T-cell (primary cell): ENCODE results near the gene HAPLN2. TPM values are rescaled to one million over a fixed set of nuclear protein-coding genes. Genes with fewer than 3 reads are reported as not detected.

ENCODE experiments used
- ATAC-seq, 4 experiments: fragments of 200-7000 bp in 3 of 4; fragments of 150-1000 bp in 1 of 4; cut with Tn5 transposase; replicated peaks in 1 of 4; 1 replicate in 3 of 4; 2 replicates in 1 of 4; pipeline ENCODE4 v1.10.0; 2021; ENCODE audit warnings: moderate library complexity in 3 of 4, mild to moderate bottlenecking in 2 of 4, moderate number of reproducible peaks in 1 of 4
- CTCF ChIA-PET, 2 donors: fragments of 300-600 bp; sonication (Branson Sonifier 250); formaldehyde crosslinking; loops; one replicate each; lab custom pipeline; 2022; ENCODE audit warnings: antibody characterized with exemption in 2 of 2; lab: Charles Lee
- POLR2A ChIA-PET, 2 donors: fragments of 300-600 bp; sonication (Branson Sonifier 250); formaldehyde crosslinking; loops; one replicate each; lab custom pipeline; 2022; ENCODE audit warnings: antibody characterized with exemption in 2 of 2; lab: Charles Lee
- DNase-seq, 35 experiments: peaks; one replicate each; pipeline versions ENCODE4 v3.0.0 to v3.0.0-alpha.2; 2013 to 2023
- H3K27ac ChIP-seq: one replicate; pipeline ENCODE4 v1.5.1; 2013; ENCODE audit warnings: low read length
- H3K27me3 ChIP-seq, 2 experiments: replicated peaks in 1 of 2; 1 replicate in 1 of 2; 2 replicates in 1 of 2; pipeline versions ENCODE4 v1.6.1 to v1.7.0; 2013; ENCODE audit warnings: low read length in 1 of 2, mixed read lengths in 1 of 2; ENCODE audit not compliant: control insufficient read depth in 2 of 2, insufficient read depth in 2 of 2; ENCODE audit errors: extremely low read depth in 1 of 2
- H3K36me3 ChIP-seq, 2 donors: 1 replicate in 1 of 2; 2 replicates in 1 of 2; pipeline versions ENCODE4 v1.6.1 to v1.7.0; 2013; ENCODE audit warnings: low read length in 1 of 2; ENCODE audit not compliant: control insufficient read depth in 2 of 2, insufficient read depth in 1 of 2; ENCODE audit errors: extremely low read depth in 1 of 2
- H3K4me1 ChIP-seq, 2 experiments: 1 replicate in 1 of 2; 2 replicates in 1 of 2; pipeline versions ENCODE4 v1.6.1 to v1.7.0; 2013; ENCODE audit warnings: low read length in 2 of 2, mixed read lengths in 1 of 2; ENCODE audit not compliant: insufficient read depth in 2 of 2, control insufficient read depth in 1 of 2; ENCODE audit errors: extremely low read depth in 1 of 2
- H3K4me3 ChIP-seq, 2 donors: 1 replicate in 1 of 2; 2 replicates in 1 of 2; pipeline versions ENCODE4 v1.5.1 to v1.7.0; 2013; ENCODE audit warnings: mild to moderate bottlenecking in 2 of 2, low read length in 1 of 2, moderate library complexity in 1 of 2; ENCODE audit not compliant: control insufficient read depth in 1 of 2; ENCODE audit errors: extremely low read depth in 1 of 2
- H3K9me3 ChIP-seq: 2 replicates; pipeline ENCODE4 v1.7.0; 2013
- H3K27ac Mint-ChIP-seq, 2 donors: one replicate each; pipeline ENCODE4 v1.8.0; 2020 to 2021; ENCODE audit warnings: mild to moderate bottlenecking in 2 of 2, mixed read lengths in 2 of 2
- H3K27me3 Mint-ChIP-seq, 2 donors: one replicate each; pipeline ENCODE4 v1.8.0; 2021 to 2022; ENCODE audit warnings: mixed read lengths in 2 of 2
- H3K36me3 Mint-ChIP-seq: one replicate; pipeline ENCODE4 v1.8.0; 2021; ENCODE audit warnings: mixed read lengths
- H3K4me1 Mint-ChIP-seq, 3 donors: one replicate each; pipeline ENCODE4 v1.8.0; 2020 to 2022; ENCODE audit warnings: mixed read lengths in 3 of 3, mild to moderate bottlenecking in 1 of 3
- H3K4me3 Mint-ChIP-seq, 3 donors: one replicate each; pipeline ENCODE4 v1.8.0; 2020 to 2022; ENCODE audit warnings: mild to moderate bottlenecking in 3 of 3, mixed read lengths in 3 of 3, moderate library complexity in 3 of 3
- H3K9me3 Mint-ChIP-seq, 3 donors: one replicate each; pipeline ENCODE4 v1.8.0; 2020 to 2022; ENCODE audit warnings: mixed read lengths in 3 of 3
- WGBS: methylation state at CpG from one replicate; pipeline ENCODE4 v1.1.5; 2013; ENCODE audit warnings: missing lambda C conversion rate; ENCODE audit not compliant: insufficient coverage; 5-methylcytosine and 5-hydroxymethylcytosine counted together
- total RNA-seq, 35 experiments: library from RNA in 6 of 35; stranded (reverse) in 6 of 35; fragments of 120-200 nt in 1 of 35; gene quantifications; one replicate each; pipeline versions ENCODE4 v1.2.1 to v1.2.4 and lab custom pipeline; 2013 to 2026

HAPLN2 gene
- total RNA-seq, 5 donors from 2014 or later (not counting 1 experiment from before 2014, with no cell fraction given): 0.33 TPM; not detected in 4

DNA sequence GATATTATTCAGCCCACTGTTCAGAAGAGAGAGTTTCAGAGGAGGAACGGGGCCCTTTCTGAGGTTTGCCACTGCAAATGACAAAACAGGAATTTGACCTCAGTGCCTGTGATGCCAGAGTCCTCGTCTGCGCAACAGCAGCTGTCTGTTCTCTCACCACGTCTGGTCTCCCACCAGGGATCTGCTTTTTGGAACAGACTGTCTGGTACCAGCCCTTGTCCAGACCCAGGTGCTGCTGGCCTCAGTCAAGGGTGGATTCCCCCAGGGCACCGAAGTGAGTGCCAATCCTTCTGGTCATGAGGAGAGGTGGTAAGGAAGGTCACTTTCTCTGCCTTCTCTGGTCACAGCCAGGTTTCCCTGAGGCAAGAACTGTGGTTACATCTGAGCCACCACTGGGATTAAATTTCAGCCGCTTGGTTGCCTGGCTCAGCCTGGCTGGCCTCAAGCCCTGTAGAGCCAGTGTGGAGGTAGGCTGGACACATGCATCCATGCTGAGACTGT is 20.4 kb downstream of the HAPLN2 start:
- Mint-ChIP-seq H3K27ac (no peak overlapping the region), H3K36me3 (no peaks in the 10 kb centered on the region), H3K9me3 (no peaks in the 10 kb centered on the region), H3K4me1 (peaks cover 20 to 31% (median 30%) of the 10 kb centered on the region in 3 donors), H3K27me3 (peaks cover 66 to 83% of the 10 kb centered on the region in 2 donors), H3K4me3 (no peak overlapping the region)
- ChIA-PET CTCF (interaction anchor here in 1 of 2 donors (0.7 kb wide), 1 partner anchor 9 kb away, joined by 10 read pairs; no protein-coding TSS in a partner anchor), POLR2A (no interaction called here)
- Histone ChIP-seq H3K36me3 (no peaks in the 10 kb centered on the region), H3K9me3 (no peaks in the 10 kb centered on the region), H3K27ac (no peak overlapping the region), H3K27me3 (peaks cover 10 to 92% of the 10 kb centered on the region in 2 experiments), H3K4me1 (peaks cover 9 to 34% of the 10 kb centered on the region in 2 experiments), H3K4me3 (no peak overlapping the region)
- ATAC-seq (no peak), DNase-seq (no peak)
- WGBS: 64% methylated on average over 6 of the region's 6 CpGs

DNA sequence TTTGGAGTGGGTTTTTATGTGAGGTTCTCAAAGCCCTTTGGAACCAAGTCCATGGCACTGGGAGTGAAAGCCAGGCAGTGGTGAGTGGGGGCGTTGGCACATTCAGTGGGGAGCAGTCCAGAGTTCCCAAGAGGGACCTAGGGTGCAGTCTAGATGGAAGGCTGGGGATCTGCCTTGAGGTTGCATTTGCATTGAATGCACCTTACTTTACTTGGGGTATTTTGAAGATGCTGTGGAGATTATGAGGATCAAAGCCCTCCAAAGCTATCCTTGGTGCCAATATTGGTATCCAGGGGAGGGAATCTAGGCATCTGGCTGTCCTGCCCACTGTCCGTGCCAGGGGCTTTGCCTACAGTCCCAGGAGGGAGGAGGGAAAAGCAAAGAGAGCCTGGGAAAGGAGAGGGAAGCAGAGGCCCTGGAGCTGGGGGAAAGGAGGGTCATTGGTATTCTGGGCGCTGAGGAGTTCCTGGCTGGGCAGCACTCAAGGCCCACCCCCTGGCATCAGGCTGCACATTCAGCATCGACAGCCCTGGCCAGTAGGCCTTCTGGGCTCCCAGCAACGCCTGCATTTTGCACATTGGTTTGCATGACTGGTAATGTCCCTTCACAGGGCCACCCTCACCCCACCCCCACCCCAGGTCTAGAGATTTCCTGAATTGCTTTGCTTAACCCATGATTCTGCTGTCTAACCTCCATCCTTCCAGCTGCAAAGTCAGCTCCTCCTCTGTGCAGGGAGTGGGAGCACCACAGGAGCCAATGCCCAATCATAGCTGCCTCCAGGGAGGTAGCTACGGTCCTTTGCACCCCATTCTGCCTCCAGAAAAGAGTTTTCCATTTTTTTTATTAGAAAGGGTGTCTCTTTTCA is 21.9 kb downstream of the HAPLN2 start:
- H3K4me3 ChIP-seq: peak overlapping the region in 1 of 2 donors; percentile 52
- Mint-ChIP-seq H3K27ac (peak overlapping the region in 1 of 2 donors; percentile 43), H3K4me1 (peaks cover 20 to 34% (median 33%) of the 10 kb centered on the region in 3 donors), H3K9me3 (no peaks in the 10 kb centered on the region), H3K36me3 (no peaks in the 10 kb centered on the region), H3K4me3 (peak overlapping the region; percentile 56 to 81 (median 57)), H3K27me3 (peaks cover 73 to 91% of the 10 kb centered on the region in 2 donors)
- peaks cover 17 to 95% of the 10 kb centered on the region in 2 experiments for H3K27me3 ChIP-seq
- POLR2A ChIA-PET: no interaction called here
- DNase-seq (no peak), ATAC-seq (no peak)
- no peak overlapping the region for H3K27ac ChIP-seq
- peaks cover 9 to 34% of the 10 kb centered on the region in 2 experiments for H3K4me1 ChIP-seq
- no peaks in the 10 kb centered on the region for H3K36me3 ChIP-seq
- 34% methylated on average over 4 of the region's 6 CpGs for WGBS
- CTCF ChIA-PET: interaction anchor here (0.5 to 1.0 kb wide), 2 partner anchors 14 to 23 kb away, joined by 4 read pairs; no protein-coding TSS in a partner anchor
- no peaks in the 10 kb centered on the region for H3K9me3 ChIP-seq

GRCh38 chr1:156641761-156642264 is 22.6 kb downstream of the HAPLN2 start, which contains the start of gene BCAN:
Gene BCAN, plus strand, starts transcription at chr1:156642117. Its CDS starts 3,938 bp downstream, at chr1:156646055.
- Mint-ChIP-seq H3K9me3 (no peaks in the 10 kb centered on the region), H3K36me3 (no peaks in the 10 kb centered on the region), H3K27me3 (peaks cover 69 to 89% of the 10 kb centered on the region in 2 donors), H3K27ac (peak within 1 kb of the TSS in 1 of 2 donors; percentile 43), H3K4me1 (peaks cover 20 to 36% (median 34%) of the 10 kb centered on the region in 3 donors), H3K4me3 (peak within 1 kb of the TSS; percentile 56 to 81 (median 57))
- WGBS: under 1% methylated on average over 28 of the region's 46 CpGs
- H3K4me3 ChIP-seq: peak within 1 kb of the TSS in 1 of 2 donors; percentile 52
- DNase-seq (peak in 4 of 35 experiments; percentile 24 to 42 (median 25)), ATAC-seq (peak; percentile 39 to 70 (median 58))
- H3K27me3 ChIP-seq: peaks cover 17 to 95% of the 10 kb centered on the region in 2 experiments
- H3K27ac ChIP-seq: no peak within 1 kb of the TSS
- no peaks in the 10 kb centered on the region for H3K9me3 ChIP-seq
- ChIA-PET CTCF (interaction anchor here in 1 of 2 donors (1.0 kb wide), 1 partner anchor 15 kb away, joined by 4 read pairs; no protein-coding TSS in a partner anchor), POLR2A (no interaction called here)
- H3K4me1 ChIP-seq: peaks cover 9 to 34% of the 10 kb centered on the region in 2 experiments
- no peaks in the 10 kb centered on the region for H3K36me3 ChIP-seq

- peak overlapping the region; percentile 43 to 81 (median 52) for H3K4me3 Mint-ChIP-seq
- Histone ChIP-seq H3K4me3 (peak overlapping the region in 1 of 2 donors; percentile 41), H3K27ac (no peak overlapping the region), H3K36me3 (no peaks in the 10 kb centered on the region), H3K9me3 (no peaks in the 10 kb centered on the region), H3K4me1 (peaks cover 9 to 34% of the 10 kb centered on the region in 2 experiments), H3K27me3 (peaks cover 18 to 97% of the 10 kb centered on the region in 2 experiments)
- no peak for DNase-seq
- ATAC-seq: peak; percentile 10 to 30 (median 22)
- WGBS: 20% methylated on average over 34 of the region's 40 CpGs
- no peaks in the 10 kb centered on the region for H3K9me3 Mint-ChIP-seq
- H3K27ac Mint-ChIP-seq: peak overlapping the region in 1 of 2 donors; percentile 36
- peaks cover 69 to 91% of the 10 kb centered on the region in 2 donors for H3K27me3 Mint-ChIP-seq
- ChIA-PET CTCF (interaction anchor here in 1 of 2 donors (0.6 to 1.0 kb wide), 2 partner anchors 15 to 24 kb away, joined by 4 to 5 read pairs; no protein-coding TSS in a partner anchor), POLR2A (no interaction called here)
- H3K4me1 Mint-ChIP-seq: peaks cover 20 to 36% (median 34%) of the 10 kb centered on the region in 3 donors
- no peaks in the 10 kb centered on the region for H3K36me3 Mint-ChIP-seq
These were observed 23.2 kb downstream of the HAPLN2 start for GRCh38 chr1:156642265-156643048.

DNA sequence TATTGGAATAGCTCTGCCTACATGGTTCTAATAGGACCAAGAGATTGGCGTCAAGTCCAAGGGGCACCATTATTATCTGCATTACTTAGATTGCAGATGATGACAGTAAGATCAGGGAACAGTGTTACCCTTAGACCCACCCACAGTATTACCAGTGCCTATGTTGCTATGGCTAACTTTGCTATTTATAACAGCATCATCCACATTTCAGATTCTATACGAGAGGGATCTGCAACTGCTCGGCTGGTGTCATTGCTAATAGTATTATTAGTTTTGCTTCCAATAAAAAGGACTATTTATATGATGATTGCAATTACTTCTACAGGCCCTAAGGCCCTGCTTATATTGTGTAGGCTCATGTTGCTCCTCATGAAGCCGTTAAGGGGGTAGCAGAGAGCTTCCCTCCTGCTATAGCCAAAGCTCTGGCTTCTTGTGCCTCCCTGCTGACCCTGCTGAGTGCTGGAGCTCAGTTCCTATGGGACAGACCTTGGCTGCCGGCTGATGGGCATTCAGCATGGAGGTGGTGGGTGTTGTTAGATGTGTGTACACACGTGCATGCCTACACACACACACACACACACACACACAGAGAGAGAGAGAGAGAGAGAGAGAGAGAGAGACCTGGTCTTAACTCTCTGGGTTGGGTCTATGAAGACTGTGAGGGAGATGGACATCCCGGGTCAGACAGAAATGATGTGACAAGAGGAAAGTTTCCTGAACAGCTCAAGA is 24.0 kb downstream of the HAPLN2 start:
- WGBS: 10% methylated on average over 1 of the region's 7 CpGs
- ATAC-seq: no peak
- Histone ChIP-seq H3K27ac (no peak overlapping the region), H3K4me1 (peaks cover 9 to 34% of the 10 kb centered on the region in 2 experiments), H3K36me3 (no peaks in the 10 kb centered on the region), H3K9me3 (no peaks in the 10 kb centered on the region), H3K4me3 (no peak overlapping the region), H3K27me3 (peaks cover 19 to 97% of the 10 kb centered on the region in 2 experiments)
- no peaks in the 10 kb centered on the region for H3K36me3 Mint-ChIP-seq
- ChIA-PET CTCF (interaction anchor here (0.6 kb wide), 2 partner anchors 25 to 54 kb away, joined by 5 to 8 read pairs; no protein-coding TSS in a partner anchor), POLR2A (interaction anchor here in 1 of 2 donors (0.6 kb wide), 2 partner anchors 26 to 67 kb away, joined by 3 to 6 read pairs; no protein-coding TSS in a partner anchor)
- DNase-seq: no peak
- H3K9me3 Mint-ChIP-seq: no peaks in the 10 kb centered on the region
- H3K4me1 Mint-ChIP-seq: peaks cover 20 to 36% (median 34%) of the 10 kb centered on the region in 3 donors
- peaks cover 73 to 92% of the 10 kb centered on the region in 2 donors for H3K27me3 Mint-ChIP-seq
- H3K27ac Mint-ChIP-seq: peak overlapping the region in 1 of 2 donors; percentile 36
- H3K4me3 Mint-ChIP-seq: peak overlapping the region in 2 of 3 donors; percentile 43 to 81
